Mucosa of gallbladder (tissue), 1 donor: ENCODE data around the gene MNAT1. TPM values are rescaled to one million over a fixed set of nuclear protein-coding genes. Genes with fewer than 3 reads are reported as not detected.

Experiments used
- total RNA-seq: library from RNA; stranded (reverse); gene quantifications from one replicate; pipeline ENCODE4 v1.2.1, GENCODE V29; 2021
- donor health status: DM: no; HTN: no; CAD: no.

Gene MNAT1
- total RNA-seq, 1 donor from 2014 or later, result 26.1 TPM

Other genes with a start within 250 kb of the MNAT1 start
- gene C14orf39, start 248.7 kb upstream of the MNAT1 start, total RNA-seq, result not detected
- gene SIX6, start 225.6 kb upstream of the MNAT1 start, total RNA-seq, result not detected
- not detected for gene SIX1, start 85.3 kb upstream of the MNAT1 start, total RNA-seq
- 2.5 TPM for gene SIX4, start 10.4 kb upstream of the MNAT1 start, total RNA-seq
- gene TRMT5, start 246.3 kb downstream of the MNAT1 start, total RNA-seq, result 8.9 TPM
- 13.2 TPM for gene SLC38A6, start 246.5 kb downstream of the MNAT1 start, total RNA-seq